SKM-1 (cell line): ENCODE results near the gene TRIM29.

ENCODE experiments used
- DNase-seq: peaks from one replicate; lab custom pipeline; 2025; ENCODE audit not compliant: unreplicated experiment; lab: John Stamatoyannopoulos, UW

The TRIM29 gene

DNA sequence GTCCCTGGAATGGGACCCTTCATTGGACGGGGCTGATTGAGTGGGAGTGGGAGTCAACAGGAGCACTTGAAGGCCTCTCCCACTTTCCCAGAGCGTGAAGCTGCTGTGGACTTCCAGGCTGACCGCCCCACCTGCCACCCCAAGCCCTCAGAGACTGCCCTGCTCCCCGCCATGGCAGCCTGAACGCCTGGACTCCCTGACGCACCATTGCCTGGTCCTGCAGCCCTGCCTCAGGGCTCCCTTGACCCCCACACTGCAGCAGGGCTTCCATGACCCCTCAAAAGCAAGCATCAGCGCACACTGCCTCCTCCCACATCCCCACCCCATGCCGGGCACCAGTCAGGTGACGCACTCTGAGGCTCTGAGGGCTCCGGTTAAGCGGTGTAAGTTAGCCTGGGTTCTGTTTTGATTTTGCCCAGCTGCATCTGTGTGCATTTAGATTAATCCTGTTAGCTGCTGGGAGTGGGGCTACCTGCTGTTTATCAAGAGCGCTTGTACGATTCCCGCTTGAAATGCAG lies 39.4 kb downstream of the TRIM29 start:
- DNase-seq = no peak

DNA sequence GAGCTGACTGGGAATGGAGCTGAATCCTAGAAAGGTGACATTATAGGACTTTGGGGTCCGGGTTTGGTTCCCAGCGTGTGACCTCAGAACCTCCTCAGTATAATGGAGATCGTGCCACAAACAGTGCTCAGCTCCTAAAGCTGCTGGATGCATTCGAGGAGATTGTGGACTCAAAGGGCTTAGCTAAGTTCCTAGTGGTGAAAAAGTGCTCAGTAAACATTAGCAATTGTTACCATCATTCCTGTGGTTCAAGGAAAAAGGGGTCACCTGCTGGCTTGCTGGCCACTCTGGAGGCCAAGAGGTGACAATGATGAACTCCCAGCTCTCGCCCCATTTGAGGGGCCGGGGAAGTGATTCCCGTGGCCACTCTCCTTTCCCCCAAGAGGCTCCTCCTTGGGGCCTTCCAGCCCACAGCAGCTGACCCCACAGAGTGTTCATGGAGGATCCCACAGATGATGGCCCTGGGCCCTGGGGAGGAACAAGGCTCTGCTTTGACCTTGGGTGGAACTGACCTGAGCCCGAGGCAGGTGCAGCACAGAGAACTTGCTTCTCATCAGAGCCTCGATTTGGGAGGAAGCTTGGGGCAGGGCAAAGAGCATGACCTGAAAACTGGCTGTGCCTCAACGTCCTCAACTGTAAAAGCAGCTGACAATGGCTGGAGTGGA lies 40.1 kb downstream of the TRIM29 start:
- no peak for DNase-seq

DNA sequence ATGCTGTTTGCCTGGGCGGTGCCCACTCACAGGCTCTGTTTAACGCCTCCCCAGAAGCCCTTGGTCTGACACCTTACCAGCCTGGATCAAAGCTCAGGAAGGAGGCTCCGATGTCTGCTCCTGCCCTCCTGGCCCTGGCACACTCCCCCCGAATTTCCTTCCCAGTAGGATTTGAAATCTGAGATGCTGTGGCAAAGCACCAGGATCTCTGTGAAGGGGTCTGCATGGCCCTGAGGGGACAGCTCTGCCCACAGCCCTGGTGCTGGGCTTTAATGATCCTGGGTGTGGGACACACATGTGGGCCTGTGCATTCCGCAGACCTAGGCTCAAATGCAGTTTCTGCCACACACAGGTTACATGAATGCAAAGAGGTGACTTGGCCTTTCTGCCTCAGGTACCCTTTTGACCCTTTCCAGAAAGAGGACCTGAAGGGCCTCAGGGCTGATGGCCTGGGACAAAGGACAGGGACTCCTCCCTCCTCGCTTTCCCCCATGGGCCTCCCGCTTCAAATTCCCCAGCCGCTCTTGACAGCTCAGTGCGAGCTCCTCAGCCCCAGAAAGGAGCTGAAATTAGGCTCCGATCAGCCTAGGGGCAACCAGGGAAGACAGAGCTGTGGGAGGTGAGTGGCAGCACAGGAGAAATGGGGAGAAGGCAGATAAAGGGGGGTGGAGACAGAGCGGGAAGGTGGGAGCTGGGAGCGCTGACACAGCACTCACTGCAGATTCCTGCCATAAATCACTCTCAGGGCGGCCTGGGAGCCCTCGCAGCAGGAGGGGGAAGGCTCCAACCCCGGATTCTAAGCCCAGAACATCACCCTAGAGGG lies 41.3 kb downstream of the TRIM29 start:
- DNase-seq = no peak

DNA sequence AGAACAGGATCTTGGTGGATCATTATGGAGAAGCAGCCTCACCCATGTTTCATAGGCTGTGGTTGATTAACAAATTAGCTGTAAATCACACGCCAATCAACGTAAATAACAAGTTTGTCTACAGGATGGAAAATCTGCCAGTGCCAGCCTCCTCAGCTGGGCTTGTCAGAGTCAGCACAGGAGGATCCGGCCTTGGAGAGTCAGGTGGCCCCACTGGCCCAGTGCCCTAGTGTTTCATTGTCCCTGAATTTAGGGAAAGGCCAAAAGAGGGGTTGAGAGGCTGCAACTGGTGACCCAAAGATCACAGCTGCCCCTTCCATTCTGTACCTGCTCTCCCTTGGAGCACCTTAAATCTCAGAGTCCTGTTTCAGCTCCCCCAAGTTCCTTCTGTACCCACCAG lies 42.4 kb downstream of the TRIM29 start:
- no peak for DNase-seq

DNA sequence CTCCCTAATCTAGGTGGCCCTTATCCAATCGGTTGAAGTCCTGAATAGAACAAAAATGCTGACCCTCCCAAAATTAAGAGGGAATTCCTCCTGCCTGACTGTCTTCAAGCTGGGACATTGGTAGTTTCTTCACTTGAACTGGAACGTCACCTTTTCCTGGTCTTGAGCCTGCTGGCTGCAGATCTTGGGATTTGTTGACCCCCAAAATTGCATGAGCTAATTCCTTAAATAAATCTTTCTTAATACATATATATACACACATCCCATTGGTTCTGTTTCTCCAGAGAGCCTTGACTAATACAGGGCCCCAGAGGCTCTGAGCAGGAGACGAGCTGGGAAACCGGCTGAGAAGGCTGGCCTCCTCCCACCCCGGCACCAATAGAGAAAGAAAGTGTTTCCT lies 46.2 kb downstream of the TRIM29 start:
- DNase-seq = no peak

DNA sequence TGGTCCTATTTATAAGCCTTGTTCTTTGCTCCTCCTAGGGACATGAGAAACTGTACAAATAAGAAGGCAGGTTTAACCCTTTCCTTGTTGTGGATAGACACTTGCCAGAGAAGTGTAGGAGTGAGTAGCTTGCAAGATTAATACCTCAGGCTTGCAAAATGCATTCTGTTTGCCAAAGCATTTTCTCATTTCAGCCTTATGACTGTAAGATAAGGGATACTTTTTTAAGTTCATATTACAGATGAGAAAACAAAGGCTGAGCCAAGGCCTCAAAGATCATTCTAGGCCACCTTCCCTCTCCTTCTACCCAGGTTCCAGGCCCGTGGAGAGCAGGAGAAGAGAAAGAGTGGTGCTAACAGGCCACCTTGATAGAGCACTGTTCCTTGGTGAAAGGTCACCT lies 46.8 kb downstream of the TRIM29 start:
- DNase-seq = no peak

DNA sequence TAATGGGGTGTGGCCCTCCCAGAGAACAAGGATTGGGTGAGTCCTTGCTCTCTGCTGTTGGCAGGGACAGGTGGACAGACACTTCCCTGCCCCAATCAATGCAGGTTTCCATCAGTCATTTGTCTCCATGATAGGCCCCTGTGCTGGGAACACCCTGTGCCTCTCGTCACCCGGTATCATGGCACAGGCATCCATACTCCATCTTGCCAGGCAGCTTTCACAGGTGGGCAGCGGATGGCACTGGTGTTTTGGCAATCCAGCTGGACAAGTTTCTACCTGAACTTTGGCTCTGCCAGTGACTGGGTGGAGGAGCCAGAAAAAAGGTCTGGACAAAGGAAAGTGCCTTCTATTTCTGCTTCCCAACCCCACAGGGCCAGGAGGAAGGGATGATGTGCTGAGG lies 47.5 kb downstream of the TRIM29 start:
- DNase-seq = no peak

DNA sequence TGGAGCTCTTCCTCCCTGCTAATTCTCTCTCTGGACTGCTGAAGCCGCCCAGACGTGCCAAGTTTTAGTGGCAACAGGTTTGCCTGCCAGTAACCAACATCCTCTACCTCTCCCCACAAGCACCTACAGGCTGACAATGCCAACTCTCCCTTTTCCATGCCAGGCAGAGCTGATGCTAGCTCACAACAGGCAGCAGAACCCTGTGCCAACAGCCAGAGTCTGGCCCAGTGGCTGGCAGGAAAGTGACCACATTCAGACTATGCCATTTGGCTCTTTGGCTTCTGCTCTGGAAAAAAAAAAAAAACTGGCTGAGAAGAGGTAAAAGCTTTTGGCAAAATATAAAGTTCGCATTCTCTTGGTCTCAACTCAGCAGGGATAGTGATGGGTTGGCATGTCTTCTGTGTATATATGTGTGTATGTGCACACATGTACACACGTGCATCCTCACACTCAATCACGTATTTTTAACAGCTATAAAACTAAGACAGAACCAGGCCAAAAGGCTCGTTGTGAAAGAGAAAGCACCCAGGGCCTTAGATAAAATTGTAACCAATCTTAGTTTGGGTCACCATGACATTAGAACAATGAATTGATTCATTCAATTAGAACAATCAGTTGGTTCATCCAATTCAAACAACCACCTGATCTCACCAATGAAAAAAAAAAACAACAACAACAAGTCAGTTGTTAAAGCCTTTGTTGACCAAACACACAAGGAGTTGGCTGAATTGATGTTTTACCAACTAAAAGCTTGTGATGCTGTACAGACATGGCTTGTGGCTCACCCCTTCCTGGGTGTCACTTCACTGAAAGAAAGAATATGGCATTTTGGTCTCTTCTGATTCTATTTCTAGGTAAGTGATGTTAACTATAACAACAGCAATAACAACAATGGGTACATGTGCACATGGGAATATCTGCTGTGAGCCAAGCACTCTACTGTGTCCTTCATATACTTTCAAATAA lies 48.6 kb downstream of the TRIM29 start:
- DNase-seq = no peak

DNA sequence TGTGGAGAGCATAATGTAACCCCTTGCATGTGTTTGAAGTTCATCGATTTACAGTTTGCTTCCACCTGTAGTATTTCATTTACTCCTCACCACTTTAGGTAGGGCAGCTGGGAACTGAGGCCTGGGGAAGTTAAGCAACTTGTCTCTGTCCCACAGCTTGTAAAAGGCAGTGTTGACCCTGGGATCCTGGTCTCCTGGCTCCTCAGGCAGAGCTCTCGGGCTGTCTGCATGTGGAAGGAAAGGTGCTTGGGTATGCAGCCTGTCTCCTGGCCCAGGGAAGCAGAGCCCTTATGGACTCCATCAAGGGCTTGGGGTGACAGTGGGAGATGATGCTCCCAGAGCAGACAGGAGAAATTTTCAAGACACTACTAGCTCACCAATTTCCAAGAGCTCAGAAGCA lies 49.9 kb downstream of the TRIM29 start:
- DNase-seq = no peak

DNA sequence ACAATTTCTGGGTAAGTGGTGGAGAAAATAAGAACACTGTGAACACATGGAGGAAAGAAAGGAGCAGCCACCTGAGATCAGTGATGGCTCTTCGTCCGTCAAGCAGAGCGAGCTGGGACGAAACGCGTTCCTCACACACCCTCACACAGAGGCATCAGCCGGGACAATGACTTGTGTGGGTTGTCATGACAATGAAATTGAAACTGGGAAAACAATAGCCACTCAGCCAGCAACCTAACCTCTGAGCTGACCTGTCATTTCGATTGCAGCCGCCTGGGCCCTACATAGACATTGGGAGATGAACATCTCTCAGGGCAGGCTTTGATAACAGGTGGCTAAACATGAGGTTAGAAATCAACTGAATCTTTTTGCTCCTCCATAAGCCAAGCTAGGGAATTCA lies 51.3 kb downstream of the TRIM29 start:
- no peak for DNase-seq

DNA sequence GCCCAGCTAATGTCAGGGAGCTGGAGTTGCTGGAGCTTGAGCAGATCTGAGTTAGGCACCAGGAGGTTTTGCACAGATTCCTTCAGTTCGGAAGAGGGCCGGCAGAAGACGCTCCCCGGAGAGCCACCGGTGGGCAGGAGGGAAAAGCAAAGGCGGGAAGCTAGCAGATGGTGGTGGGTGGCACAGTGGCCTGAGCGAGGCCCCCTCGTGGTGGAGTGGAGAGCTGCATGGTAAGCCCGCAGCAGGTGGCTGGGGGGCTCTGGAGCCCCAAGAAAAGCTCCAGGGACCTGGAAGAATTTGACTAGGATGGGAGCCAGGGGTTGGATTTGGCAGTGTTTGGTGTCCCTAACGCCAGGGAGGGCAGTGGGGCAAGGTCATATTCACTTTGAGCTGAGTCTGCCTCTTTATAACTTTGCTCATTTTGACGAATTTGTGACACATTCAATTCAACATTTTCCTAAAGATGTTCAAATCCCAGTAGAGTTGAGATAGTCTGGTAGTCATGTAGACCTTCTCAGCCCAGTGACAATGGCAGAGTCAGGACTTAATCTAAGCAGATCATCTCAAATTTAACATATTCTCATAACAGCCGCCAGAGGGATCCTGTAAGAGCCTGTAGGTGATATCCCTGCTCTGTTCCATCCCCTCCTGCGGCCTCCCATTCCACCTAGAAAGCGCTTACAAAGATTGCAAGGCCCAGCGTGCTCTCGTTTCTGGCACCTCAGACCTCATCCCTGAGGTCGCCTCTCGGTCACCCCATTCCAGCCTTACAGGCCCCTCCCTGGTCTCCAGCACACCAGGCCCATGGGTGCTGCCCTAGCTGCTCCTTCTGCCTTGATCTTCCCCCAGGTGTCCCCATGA lies 57.9 kb downstream of the TRIM29 start:
- no peak for DNase-seq

DNA sequence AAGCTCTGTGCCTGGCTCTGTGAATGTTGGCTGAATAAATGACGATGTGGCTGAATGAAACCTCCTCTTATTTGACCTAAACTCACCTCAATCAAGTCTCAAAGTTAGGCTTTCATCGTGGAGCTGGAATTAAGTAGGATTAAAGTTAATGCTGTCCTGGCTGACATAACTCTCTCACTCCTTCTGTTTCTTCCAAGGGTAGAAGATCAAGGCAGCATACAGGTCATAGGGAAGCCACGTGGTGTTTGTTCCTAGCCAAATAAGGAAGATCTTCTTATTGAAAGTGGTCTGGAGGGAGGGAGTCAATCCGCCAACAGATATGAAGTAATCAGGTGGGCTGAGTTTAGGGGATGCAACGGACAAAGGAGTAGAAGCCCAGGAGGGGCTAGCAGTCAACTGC lies 59.5 kb downstream of the TRIM29 start:
- DNase-seq = no peak

DNA sequence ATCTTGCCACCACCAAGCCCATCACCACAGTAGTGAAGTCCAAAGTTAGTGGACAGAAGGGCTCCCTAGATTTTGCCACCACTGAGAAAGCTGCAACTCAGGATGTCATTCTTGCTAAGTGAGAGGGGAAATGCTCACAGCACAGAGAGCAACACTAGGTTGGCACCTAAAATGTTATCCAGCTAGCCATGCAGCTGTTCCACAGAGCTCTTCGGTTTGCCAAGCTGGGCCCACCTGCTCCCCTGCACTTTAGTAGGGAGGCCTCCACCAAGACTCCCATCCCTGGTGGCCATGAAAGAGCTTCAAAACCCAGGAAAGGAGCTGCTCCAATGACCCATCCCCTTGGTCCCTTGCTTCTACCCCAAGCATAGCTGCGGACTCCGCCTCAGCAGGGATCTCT lies 63.8 kb downstream of the TRIM29 start:
- DNase-seq = no peak

DNA sequence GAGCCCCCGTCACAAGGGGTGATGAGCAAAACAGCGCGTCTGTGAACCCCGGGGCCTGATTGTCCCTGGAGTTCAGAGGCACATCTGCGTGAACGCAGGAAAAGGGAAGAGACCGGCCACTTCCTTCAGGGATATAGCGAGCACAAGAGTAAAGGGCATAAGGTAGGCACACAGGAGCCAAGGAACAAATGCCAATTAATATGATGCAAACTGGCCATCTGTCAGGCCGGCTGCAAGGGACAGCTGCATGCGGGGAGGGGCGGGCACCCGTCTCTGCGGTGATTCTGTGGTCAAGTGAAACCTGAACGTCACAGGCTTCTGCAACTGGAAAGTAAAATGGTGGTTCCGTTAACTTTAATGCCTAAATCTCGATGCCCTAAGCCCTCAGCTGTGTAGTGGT lies 64.7 kb downstream of the TRIM29 start:
- DNase-seq = no peak

DNA sequence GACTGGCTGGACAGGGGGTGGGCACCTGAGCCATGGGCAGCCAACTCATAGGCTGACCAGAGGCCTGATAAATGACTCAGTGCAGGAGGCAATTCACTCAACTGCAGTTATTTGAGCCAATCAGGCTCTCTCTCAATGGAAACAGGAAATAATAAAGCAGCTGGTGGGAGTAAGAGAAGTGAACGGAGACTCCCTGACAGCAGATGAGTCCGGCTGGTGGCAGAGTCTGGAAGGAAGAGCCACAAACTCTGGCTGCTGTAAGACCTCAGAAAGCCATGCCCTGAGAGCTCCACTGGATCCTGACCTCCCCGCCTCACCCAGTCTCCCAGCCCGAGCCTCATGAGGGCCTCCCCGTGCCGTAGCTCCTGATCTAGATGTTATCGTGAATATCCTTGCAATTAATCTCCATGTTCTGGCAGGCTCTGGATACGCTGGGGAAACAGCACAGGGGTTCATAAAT lies 69.8 kb downstream of the TRIM29 start:
- no peak for DNase-seq

DNA sequence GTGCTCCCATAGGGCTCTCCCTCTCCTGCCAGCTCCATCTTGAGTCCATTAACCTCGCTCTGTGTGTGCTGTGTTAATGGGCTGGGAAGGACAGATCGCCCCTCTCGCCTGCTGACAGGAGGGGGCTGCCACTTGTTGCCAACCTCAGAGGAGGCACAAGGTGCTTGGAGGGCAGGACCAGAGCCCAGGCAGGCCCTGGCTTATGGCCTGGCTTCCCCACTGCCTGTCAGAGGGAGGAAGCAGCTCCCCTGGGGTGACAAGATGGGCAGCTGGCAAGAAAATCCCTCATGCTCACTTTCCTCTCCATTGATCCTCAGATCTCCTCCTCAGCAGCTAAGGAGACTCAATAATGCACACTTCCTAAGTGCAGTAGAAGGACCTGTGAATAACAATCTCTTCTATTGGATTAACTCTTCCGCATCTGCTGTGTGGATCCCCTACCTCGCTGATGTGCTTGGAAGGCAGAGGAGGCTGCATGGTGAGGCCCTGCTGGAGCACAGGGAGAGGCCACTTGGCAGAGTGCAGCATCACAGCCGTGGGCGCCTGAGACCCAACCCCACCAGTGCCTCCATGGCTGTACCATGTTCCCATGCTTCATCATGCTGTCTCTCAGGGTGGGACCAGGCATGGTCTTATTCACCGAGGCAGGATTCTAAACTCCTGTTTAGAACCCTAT lies 70.3 kb downstream of the TRIM29 start:
- DNase-seq = no peak

DNA sequence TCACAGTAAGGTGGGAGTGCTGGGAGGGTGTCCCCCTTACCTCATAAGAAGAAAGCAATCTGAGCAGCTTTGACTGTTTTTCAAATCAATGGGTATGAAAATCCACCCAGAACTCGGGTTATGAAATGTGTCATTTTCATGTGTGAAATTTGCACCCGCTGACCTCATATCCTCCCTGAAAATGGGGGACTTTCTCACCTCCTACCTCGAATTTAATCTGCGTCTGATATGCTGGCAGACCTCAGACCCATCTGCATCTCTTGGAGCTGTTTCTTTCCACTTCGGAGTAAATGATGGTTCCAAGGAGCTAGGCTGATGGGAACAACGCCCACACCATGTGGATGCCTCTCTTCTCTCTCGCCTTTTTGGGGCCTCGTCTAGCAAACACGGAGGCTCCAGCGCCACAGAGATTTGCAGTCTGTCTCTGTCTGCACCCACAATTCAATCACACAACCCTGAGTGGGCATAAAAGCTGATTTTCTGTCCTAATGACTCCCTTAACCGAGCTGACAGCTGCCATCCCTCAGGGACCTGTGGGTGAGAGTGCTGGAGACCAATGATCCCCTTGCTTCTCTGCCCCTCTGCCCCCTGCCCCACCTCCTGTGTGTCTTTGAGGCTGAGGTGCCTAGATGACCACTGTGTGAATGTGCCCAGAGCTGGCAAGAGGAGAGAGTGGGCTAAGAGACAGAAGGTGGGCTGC lies 71.0 kb downstream of the TRIM29 start:
- no peak for DNase-seq

DNA sequence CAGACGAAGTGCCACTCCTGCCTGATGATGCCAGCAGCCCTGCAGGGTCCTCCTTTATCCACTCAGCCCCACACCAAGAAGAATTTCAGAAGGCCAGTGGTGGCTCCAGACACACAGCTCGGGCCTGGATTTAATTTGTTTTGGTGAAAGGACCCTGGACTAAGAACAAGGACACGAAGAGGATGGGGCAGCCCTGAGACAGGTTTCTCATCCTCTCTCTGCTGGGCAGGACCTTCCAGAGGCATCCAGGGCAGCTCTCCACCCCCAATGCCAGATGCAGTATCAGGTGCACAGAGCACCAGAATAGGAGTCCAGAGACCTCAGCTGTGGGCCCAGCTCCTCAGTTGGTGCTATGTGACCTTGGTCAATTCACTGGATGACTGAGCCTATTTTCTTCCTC lies 72.0 kb downstream of the TRIM29 start:
- no peak for DNase-seq

DNA sequence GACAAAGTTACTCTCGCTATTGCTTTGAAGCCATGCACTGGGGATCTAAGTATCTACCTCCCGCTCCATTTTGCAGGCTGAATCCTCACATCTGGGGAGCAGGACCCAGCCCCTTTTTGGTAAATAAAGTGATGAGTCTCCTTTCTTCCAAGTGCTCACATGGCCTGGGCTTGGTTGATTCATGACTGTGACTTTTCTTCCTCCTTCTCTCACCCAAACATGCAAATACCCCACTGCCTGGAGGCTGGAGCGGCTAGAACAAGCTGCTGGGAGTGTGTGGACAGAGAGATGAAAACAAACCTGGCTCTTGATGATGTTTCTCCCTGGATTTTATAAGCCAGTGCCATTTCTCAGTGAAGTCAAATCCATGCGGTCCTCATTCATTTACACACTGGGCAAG lies 72.7 kb downstream of the TRIM29 start:
- no peak for DNase-seq
